Omental fat pad (tissue), 4 donors: ENCODE results near the gene RPA1. TPM values are rescaled to one million over a fixed set of nuclear protein-coding genes. Genes with fewer than 3 reads are reported as not detected.

Experiments used
- ATAC-seq: fragments of 150-250 bp; one replicate; pipeline ENCODE4 v1.9.1; 2016; ENCODE audit warnings: mild to moderate bottlenecking, moderate library complexity; ENCODE audit not compliant: low FRiP score
- DNase-seq: peaks from one replicate; pipeline ENCODE4 v3.0.0-alpha.2; 2019; ENCODE audit warnings: low spot score
- CTCF ChIP-seq, 3 donors: fragments of 450-650 bp; IDR thresholded peaks; one replicate each; pipeline ENCODE4 v1.5.1; 2016 to 2017; ENCODE audit warnings: antibody characterized with exemption in 3 of 3, mild to moderate bottlenecking in 3 of 3, moderate library complexity in 2 of 3
- total RNA-seq, 4 donors: library from RNA; depleted of rRNA; stranded (reverse); fragments of >200 nt; gene quantifications; one replicate each; pipeline ENCODE4 v1.1.0, GENCODE V29; 2016

Gene RPA1
- total RNA-seq, 4 donors from 2014 or later: 22.8 to 31.4 (median 24.1) TPM

- no peak for TF ChIP-seq CTCF (IDR thresholded peaks at IDR 0.05)
- no peak for DNase-seq
- ATAC-seq: no peak
Observed at GRCh38 chr17:1861391-1862010, 31.7 kb downstream of the RPA1 start.

- no peak for TF ChIP-seq CTCF (IDR thresholded peaks at IDR 0.05)
- ATAC-seq (no peak), DNase-seq (no peak)
Observed at GRCh38 chr17:1865252-1866037, 35.6 kb downstream of the RPA1 start.

GRCh38 chr17:1867307-1867706 is 37.5 kb downstream of the RPA1 start:
- ATAC-seq (no peak), DNase-seq (no peak)
- TF ChIP-seq CTCF (IDR thresholded peaks at IDR 0.05): no peak

GRCh38 chr17:1868090-1868489 is 38.3 kb downstream of the RPA1 start:
- TF ChIP-seq CTCF (IDR thresholded peaks at IDR 0.05): no peak
- DNase-seq: no peak
- ATAC-seq: no peak

GRCh38 chr17:1870592-1870991 is 40.8 kb downstream of the RPA1 start:
- DNase-seq: no peak
- TF ChIP-seq CTCF (IDR thresholded peaks at IDR 0.05): no peak
- no peak for ATAC-seq

GRCh38 chr17:1871756-1872155 is 42.0 kb downstream of the RPA1 start:
- ATAC-seq (no peak), DNase-seq (no peak)
- TF ChIP-seq CTCF (IDR thresholded peaks at IDR 0.05): no peak

- no peak for ATAC-seq
- no peak for DNase-seq
- no peak for TF ChIP-seq CTCF (IDR thresholded peaks at IDR 0.05)
Observed at GRCh38 chr17:1872254-1872653, 42.4 kb downstream of the RPA1 start.
